Measurements from ENCODE around the gene TBC1D22A. TPM values are rescaled to one million over a fixed set of nuclear protein-coding genes. Genes with fewer than 3 reads are reported as not detected.

TBC1D22A gene
- total and polyA plus RNA-seq, 10 of the 15 experiments (the other 5 are each of a cell fraction or from before 2014, with no cell fraction given), result 0.63 to 44.7 (median 27.4) TPM

GRCh38 chr22:47128216-47128615 lies 365.8 kb downstream of the TBC1D22A start:
- Histone ChIP-seq H3K79me2 (ENCODE audit: control insufficient read depth, insufficient read depth, low read length) (no peaks in the 10 kb centered on the region), H3K36me3 (ENCODE audit: control insufficient read depth in 2 of 2, insufficient read depth in 2 of 2, low read length in 1 of 2) (peaks cover 0 to 1% of the 10 kb centered on the region in 2 experiments; a peak in 2 of 4 replicates), H3K4me1 (ENCODE audit: control insufficient read depth, insufficient read depth, low read length) (no peaks in the 10 kb centered on the region), H3K4me3 (no peak overlapping the region), H3K27me3 (replicated peaks in 1 of 2; ENCODE audit: control insufficient read depth in 2 of 2, insufficient read depth in 2 of 2, low read length in 1 of 2) (no peaks in the 10 kb centered on the region), H3K4me2 (ENCODE audit: control insufficient read depth, insufficient read depth) (no peak overlapping the region), H3K9me3 (replicated peaks; ENCODE audit: control insufficient read depth, insufficient read depth, low read length) (no peaks in the 10 kb centered on the region), H3K9ac (ENCODE audit: control insufficient read depth, insufficient read depth, low read length) (no peak overlapping the region), H2AFZ (ENCODE audit: control insufficient read depth, low read depth, low read length) (no peak overlapping the region), H3K27ac (ENCODE audit: control insufficient read depth, insufficient read depth) (no peak overlapping the region), H4K20me1 (ENCODE audit: control insufficient read depth, insufficient read depth) (0 out of 2 replicates have a peak, but pooled peaks cover under 1% of the 10 kb centered on the region)
- WGBS (ENCODE audit: insufficient coverage, insufficient replicate concordance, low lambda C conversion rate, missing lambda C conversion rate), result 80% methylated on average over 5 of the region's 7 CpGs
- ChIA-PET CTCF (no interaction called here), RAD21 (ENCODE audit: unreplicated experiment) (no interaction called here), POLR2A (no interaction called here), SMC1A (ENCODE audit: uncharacterized antibody, unreplicated experiment) (no interaction called here)
- BruUV-seq (replicated peaks), result no TSS peak
- FAIRE-seq (no peak), DNase-seq (ENCODE audit: low read depth, low spot score) (peak; percentile 9), ATAC-seq (no peak)
- TF ChIP-seq HSF1 (IDR thresholded peaks at IDR 0.05; ENCODE audit: low read depth, low read length) (no peak), ATF3 (IDR thresholded peaks at IDR 0.05; ENCODE audit: borderline replicate concordance, extremely low read depth, low read depth, low read length) (no peak), EED (IDR thresholded peaks at IDR 0.05; ENCODE audit: low read depth) (no peak), BACH1 (IDR thresholded peaks at IDR 0.05; ENCODE audit: borderline replicate concordance) (no peak), IKZF2 (IDR thresholded peaks at IDR 0.05) (no peak), FOXM1 (IDR thresholded peaks at IDR 0.05; ENCODE audit: low read depth, low read length) (no peak), ZBTB11 (CRISPR knock-in tag; IDR thresholded peaks at IDR 0.05) (no peak), MYB (IDR thresholded peaks at IDR 0.05; ENCODE audit: borderline replicate concordance, low read depth, low read length) (no peak), NRF1 (conservative IDR thresholded peaks at IDR 0.05; ENCODE audit: low read depth, low read length) (no peak), FOS (IDR thresholded peaks at IDR 0.05; ENCODE audit: borderline replicate concordance, extremely low read depth, insufficient read length) (no peak), IRF5 (IDR thresholded peaks at IDR 0.05; ENCODE audit: borderline replicate concordance) (no peak), ESRRA (IDR thresholded peaks at IDR 0.05; ENCODE audit: low read length) (no peak)
- in situ Hi-C loops (cut with MboI) (no loop called here), intact Hi-C loops (cut with micrococcal nuclease; ENCODE audit: unreplicated experiment) (no loop called here)

Data from GM12878 (cell line).